GM19324 (cell line): ENCODE data around the gene MTUS2.

Experiments
- ATAC-seq: cut with Tn5 transposase; IDR thresholded peaks from one replicate; pipeline ENCODE4 v1.9.1; 2021; ENCODE audit warnings: mild to moderate bottlenecking, moderate library complexity; ENCODE audit not compliant: unreplicated experiment, low FRiP score

Gene MTUS2

GRCh38 chr13:29101905-29102304 lies 281.8 kb downstream of the MTUS2 start:
- no peak for ATAC-seq

GRCh38 chr13:29103065-29103800 lies 283.1 kb downstream of the MTUS2 start:
- ATAC-seq: no peak

- no peak for ATAC-seq
Observed at GRCh38 chr13:29104461-29104860, 284.3 kb downstream of the MTUS2 start.

- no peak for ATAC-seq
Observed at GRCh38 chr13:29105779-29106178, 285.6 kb downstream of the MTUS2 start.

GRCh38 chr13:29106651-29107050 lies 286.5 kb downstream of the MTUS2 start:
- no peak for ATAC-seq

GRCh38 chr13:29108068-29108786 lies 288.1 kb downstream of the MTUS2 start:
- no peak for ATAC-seq

- ATAC-seq: no peak
Observed at GRCh38 chr13:29109987-29110386, 289.8 kb downstream of the MTUS2 start.

- no peak for ATAC-seq
Observed at GRCh38 chr13:29111446-29111845, 291.3 kb downstream of the MTUS2 start.

GRCh38 chr13:29115842-29116241 lies 295.7 kb downstream of the MTUS2 start:
- ATAC-seq: no peak

- no peak for ATAC-seq
Observed at GRCh38 chr13:29117663-29118062, 297.5 kb downstream of the MTUS2 start.

GRCh38 chr13:29118471-29118870 lies 298.3 kb downstream of the MTUS2 start:
- ATAC-seq: no peak

GRCh38 chr13:29125191-29125933 lies 305.2 kb downstream of the MTUS2 start:
- peak; percentile 55 for ATAC-seq

GRCh38 chr13:29125934-29126424 lies 305.8 kb downstream of the MTUS2 start:
- ATAC-seq: peak; percentile 42

- no peak for ATAC-seq
Observed at GRCh38 chr13:29129616-29130015, 309.5 kb downstream of the MTUS2 start.

GRCh38 chr13:29131159-29131558 lies 311.0 kb downstream of the MTUS2 start:
- ATAC-seq: no peak

- ATAC-seq: no peak
Observed at GRCh38 chr13:29131881-29132668, 311.9 kb downstream of the MTUS2 start.

- ATAC-seq: no peak
Observed at GRCh38 chr13:29136341-29136740, 316.2 kb downstream of the MTUS2 start.

GRCh38 chr13:29137016-29137415 lies 316.9 kb downstream of the MTUS2 start:
- ATAC-seq: no peak

- no peak for ATAC-seq
Observed at GRCh38 chr13:29137995-29138394, 317.9 kb downstream of the MTUS2 start.

- no peak for ATAC-seq
Observed at GRCh38 chr13:29140277-29140676, 320.1 kb downstream of the MTUS2 start.
